Activated naive CD8-positive, alpha-beta T cell treated with anti-CD3 and anti-CD28 coated beads, Interleukin-2, amount 50 U/mL, for 16 hours (primary cell): Measurements from ENCODE around the gene STAT4.
A peak's percentile ranks its signal among the peaks of the same experiment; 100 is the strongest.

Experiments used
- DNase-seq: peaks from one replicate; pipeline ENCODE4 v3.0.0-alpha.2; 2020; ENCODE audit warnings: low read depth, low spot score

The STAT4 gene, protein sequence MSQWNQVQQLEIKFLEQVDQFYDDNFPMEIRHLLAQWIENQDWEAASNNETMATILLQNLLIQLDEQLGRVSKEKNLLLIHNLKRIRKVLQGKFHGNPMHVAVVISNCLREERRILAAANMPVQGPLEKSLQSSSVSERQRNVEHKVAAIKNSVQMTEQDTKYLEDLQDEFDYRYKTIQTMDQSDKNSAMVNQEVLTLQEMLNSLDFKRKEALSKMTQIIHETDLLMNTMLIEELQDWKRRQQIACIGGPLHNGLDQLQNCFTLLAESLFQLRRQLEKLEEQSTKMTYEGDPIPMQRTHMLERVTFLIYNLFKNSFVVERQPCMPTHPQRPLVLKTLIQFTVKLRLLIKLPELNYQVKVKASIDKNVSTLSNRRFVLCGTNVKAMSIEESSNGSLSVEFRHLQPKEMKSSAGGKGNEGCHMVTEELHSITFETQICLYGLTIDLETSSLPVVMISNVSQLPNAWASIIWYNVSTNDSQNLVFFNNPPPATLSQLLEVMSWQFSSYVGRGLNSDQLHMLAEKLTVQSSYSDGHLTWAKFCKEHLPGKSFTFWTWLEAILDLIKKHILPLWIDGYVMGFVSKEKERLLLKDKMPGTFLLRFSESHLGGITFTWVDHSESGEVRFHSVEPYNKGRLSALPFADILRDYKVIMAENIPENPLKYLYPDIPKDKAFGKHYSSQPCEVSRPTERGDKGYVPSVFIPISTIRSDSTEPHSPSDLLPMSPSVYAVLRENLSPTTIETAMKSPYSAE

DNA sequence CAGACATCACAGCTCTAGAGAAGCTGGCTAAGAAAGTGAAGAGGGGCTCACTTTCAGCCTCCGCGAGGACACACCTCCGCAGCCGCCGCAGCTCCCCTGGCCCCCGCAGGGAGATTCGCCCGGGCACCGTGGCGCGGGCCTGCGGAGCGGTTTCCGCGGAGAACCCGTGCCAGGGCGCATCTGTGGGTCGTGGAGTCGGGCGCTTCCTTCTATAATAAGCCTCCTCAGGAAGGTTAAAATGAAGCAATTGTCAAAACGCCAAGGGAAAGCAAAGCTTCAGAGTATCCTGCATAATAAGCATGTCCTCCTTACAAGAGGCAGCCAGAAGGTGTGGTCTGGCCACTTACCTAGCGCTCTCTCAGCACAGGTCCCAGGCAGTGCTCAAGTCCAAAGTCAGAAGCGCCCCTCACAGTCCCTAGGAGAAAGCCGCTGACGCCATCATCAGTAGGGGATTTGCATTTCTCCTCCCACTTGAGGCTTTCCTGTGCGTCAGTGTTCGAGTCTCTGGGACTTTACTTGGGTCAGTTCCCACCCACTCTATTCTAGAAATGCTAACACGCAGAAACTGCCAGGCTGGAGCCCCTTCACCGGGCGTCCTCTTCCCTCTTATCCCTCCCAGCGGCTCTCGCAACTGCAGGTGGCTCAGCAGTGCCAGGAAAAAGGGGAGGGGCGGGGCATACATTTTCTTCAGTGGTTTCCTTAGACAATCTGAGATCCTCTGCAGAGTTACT lies at the start of gene STAT4:
STAT4 (minus strand) TSS at position 395 of the 731 bp plus-strand sequence. CDS start 2,791 bp downstream, outside the sequence.
- DNase-seq, result peak; percentile 40

DNA sequence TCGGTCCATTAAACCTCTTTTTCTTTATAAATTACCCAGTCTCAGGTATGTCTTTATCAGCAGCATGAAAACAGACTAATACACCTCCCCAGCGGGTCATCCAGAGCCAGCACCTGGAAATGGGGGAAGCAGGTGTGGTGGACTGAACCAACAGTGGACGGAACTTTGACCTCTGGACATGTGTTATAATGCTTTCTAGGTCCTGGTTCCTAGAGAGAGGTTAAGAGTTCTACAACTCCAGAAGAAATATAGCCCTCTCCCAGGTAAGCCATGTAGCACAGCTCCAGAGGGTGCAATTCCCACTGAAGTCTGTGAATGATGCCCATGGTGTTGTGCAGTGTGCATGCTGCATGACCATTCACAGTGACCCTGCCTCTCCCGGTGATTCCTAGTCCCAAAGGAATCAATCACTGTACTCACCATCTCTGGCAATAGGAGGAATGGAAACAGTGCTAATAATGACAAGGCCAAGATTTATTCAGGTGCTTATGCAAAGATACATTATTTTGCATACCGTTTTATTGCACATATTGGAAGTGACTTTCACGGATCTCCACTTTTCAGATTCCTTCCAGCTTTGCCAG lies 49.2 kb upstream of the STAT4 start:
- DNase-seq, result no peak

DNA sequence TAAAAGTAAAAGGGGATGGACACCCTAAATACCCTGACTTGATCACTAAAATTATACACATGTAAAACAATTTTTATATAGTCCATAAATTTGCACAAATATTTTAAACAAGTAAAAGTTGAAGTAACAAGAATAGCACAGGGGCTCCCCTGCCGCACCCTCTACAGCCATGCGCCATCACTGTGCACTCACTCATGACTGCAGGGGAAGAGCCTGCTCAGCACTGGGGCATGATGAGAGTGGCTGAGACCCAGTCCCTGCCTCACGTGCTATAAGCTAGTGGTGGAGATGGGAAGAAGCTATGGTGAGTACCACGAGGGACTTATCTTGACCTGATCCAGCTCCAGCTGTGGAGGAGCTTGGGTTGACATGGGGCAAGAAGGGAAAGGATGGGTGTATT lies 47.5 kb upstream of the STAT4 start:
- no peak for DNase-seq

DNA sequence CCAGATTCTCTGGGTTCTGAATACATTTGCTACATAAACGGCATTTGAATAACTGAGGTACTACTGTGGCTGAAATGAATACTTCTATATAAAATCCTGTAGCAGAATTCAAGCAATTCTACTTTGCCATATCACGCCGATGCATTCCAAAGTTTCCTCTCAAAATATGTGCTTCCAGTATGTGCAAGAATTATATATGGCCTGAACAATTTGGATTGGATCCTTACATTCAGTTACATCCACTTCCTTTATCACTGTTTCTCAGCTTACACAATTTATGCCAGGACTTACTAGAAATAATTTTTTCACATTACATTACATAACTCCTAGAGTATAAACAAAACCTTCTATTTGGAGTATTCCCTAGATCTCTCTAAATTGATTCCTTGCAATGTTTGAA lies 46.3 kb upstream of the STAT4 start:
- DNase-seq, result no peak

DNA sequence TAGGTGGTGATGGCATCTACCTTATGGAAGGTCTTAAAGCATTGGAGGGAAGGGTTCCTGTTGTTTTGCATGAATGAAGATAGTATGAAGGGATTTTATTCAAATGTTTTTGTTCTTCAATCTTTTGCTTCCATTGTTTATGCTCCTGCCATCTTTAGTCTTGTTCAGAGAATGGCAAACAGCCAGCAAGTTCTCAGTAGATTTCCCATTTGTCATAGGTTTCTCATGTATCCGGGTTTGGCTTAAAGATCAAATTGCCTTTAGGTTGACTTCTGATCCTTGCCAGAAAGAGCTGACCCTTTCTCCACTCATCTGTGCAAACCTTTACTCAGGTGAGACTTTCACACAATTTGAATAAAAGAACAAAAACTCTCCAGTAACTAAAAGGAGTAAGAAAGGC lies 44.2 kb upstream of the STAT4 start:
- DNase-seq, result no peak

DNA sequence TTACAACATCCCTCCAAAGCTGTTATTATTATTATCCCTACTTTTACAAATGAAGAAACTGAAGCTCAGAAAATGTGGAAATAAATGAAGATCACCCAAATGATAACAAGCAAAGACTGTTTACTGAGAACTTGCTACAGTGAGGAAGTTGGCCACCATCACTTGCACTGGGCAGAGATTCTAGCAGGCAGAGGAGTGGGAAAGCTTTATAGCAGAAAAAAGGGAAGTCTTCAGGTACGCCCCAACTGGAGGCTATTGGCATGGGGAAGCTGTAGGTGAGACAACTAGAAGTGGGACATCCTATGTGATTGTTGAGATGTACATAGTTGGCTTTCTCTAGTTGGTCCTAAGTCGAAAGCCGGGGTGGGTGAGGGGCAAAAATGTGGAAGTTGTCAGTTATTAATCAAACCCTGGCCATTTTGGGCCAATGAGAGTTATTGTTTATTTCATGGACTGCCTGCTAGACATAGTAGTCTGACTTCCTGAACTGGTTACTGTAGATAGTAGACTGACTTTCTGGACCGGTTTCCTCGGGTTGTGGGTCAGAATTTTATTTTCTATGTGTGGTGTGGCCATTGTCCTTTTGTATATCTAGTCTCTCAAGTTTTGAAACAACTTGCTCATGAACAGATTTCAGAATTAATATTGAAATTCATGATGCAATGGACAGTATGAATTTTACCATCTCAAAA lies 40.2 kb upstream of the STAT4 start:
- DNase-seq, result no peak

DNA sequence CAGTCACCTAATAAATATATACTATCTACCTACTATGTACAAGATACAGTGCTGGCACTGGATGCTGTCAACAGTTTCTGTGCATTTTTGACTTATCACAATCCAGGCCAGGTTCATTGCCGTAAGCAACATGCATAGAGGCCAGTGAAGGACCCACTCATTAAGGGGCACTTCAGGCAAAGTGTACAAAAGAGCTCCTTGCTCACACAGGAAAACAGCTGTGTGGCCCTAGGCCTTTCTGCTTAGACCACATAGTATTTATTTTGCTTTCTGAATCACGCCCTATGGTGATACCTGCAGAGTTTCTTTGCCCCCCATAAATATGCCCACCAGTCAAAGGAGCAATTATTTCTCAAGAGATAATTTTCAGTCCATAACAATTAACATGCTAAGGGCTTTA lies 39.6 kb upstream of the STAT4 start:
- no peak for DNase-seq

DNA sequence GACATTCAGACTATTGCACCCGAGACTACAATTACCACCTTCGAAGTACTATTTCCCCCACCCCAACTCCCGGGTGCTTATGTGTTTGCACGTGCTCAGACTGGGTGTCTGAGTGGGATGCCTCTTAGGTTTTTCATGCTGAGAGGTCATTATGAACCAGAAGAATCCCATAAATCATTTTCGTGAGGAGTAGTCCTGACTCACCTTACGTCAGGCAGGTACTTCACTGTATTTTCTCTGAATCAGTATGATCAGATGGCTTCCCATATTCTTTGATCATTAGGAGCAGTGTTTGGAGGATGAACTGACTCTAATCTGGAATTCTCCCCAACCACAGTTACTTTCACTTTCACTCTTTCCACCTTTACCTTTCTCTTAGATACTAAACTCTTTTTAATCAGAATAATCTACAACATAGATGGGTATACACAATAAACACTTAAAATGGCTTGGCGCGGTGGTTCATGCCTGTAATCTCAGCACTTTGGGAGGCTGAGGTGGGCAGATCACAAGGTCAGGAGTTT lies 38.4 kb upstream of the STAT4 start:
- DNase-seq, result no peak

DNA sequence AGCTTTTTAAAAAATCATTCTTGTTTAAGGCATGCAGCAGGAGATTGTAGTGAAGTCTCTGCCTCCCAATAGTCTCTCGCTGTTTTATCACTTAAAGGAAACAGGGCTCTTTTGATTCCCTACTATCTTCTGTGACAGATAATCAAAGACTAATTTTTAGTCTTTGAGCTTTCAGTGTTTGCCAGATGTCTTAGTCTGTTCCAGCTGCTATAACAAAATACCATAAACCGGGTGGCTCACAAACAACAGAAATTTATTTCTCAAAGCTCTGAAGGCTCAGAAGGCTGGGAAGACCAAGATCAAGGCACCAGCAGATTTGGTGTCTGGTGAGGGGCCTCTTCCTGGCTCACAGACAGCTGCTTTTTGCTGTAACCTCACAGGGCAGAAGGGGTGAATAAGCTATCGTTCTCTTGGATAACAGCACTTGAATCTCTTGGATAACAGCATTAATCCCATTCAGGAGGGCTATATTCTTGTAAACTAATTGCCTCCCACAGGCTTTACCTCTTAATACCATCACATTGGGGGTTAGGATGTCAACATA lies 37.8 kb upstream of the STAT4 start:
- DNase-seq, result no peak

DNA sequence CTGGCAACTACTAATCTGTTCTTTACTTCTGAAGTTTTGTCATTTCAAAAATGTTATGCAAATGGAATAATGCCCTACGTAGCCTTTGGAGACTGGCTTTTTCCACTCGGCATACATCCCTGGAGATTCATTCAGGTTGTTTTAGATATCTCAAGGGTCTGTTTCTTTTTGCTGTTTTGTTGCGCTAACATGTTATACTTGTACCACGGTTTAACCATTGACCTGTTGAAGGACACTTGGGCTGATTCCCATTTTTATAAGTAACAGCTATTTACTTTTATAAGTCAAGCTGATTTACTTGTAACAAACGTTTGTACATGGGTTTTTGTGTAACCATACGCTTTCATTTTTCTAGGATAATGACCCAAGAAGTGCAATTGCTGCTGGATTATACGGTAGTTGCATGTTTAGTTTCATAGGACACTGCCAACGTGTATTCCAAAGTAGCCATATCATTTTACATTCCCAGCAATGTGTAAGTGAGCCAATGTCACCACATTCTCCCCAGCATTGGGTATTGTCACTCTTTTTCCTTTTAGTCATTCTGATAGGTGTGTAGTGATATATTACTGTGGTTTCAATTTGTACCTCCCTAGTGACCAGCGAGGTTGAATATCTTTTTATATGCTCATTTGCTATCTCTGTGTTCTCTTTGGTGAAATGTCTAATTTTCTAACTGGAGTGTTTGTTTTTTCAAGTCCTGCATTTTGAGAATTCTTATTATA lies 36.5 kb upstream of the STAT4 start:
- DNase-seq, result no peak

DNA sequence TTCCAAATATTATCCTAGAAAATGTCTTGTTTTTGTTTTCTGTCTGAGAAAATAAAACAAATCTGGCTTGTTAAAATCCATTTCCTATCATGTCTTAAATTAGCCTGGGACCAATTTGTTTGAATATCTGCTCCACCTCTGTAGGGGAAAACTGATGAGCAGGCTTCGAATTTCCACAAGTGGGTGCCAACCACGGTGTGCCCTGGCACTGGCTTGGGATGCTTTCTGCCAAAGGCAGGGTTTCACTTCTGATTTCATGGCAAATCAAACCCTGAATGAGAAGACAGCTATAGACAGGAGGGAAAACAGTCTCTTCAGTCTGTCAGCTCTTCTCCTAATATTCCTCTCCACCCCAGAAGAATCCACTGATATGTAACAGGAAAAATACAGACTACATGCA lies 33.7 kb upstream of the STAT4 start:
- DNase-seq, result no peak

DNA sequence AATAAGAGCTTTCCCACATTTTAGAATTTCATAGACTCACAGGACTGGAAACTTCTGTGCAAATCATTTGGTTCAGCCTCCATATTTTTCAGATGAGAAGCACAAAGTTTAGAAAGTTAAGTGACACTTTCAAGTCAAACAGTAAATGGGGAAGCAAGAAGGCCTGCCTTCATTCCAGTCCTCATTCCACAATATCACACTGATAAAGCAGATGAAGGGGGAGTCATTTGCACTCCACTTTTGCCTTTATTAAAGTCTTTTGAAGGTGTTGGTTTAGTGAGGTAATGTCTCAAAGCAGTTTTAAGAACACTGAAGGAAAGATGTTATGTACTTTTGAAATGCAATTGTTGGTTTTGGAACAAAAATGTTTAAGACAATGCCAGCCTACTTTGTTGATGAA lies 32.7 kb upstream of the STAT4 start:
- no peak for DNase-seq

DNA sequence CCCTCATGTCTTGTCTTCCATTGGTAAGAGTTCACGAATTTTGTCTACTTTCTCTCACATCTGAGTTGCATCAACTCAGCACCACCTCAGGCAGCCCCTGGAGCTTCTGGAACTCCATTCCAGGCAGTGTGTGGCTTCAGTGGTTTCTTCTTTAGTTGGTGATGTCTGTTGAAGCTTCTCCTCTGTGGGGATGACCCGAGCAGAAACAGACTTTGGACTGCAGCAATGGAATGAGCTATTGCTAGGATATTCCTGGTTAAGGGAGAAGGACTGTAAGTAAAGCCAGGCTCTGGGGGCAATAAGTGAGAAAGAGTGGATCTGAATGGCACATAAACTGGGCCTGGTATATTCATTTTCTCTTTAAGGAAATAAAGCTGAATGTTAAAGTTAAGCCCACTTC lies 32.3 kb upstream of the STAT4 start:
- DNase-seq, result no peak

DNA sequence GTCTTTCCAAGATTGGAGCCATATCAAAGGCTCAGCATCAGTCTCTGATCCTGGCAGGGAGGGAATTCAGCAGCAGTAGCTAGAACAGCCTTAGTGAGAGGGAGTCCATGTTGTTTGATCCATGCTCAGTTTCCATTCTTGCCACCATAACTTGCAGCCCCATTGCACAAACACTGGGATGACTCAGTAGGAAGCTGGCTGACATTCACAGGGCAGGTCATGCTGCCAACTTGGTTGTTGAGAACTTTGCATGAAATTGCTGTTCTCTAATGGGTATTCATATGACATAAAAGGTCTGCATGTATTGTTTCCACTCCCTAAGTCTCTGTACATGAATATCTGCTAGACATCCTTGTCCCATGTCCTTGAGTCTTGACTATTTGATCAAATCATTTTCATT lies 29.9 kb upstream of the STAT4 start:
- DNase-seq, result no peak

DNA sequence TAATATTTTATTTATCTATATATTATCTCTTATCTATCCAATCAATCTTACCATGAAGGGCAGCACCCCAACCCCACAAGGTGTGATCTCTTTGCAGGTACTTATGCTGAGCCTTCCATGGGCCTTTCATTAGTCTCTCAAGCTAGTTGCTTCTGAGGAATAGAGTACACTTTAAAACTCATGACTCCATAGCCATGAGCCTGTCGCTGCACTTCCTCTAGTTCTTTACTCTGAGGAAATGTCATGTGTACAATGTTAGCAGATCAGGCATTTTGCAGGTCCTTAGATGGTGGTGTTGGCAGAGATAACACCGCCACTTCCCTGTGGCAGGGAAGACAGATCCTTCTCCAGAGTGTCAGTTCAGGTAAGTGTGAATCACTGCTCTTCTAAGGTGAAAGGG lies 29.5 kb upstream of the STAT4 start:
- no peak for DNase-seq

DNA sequence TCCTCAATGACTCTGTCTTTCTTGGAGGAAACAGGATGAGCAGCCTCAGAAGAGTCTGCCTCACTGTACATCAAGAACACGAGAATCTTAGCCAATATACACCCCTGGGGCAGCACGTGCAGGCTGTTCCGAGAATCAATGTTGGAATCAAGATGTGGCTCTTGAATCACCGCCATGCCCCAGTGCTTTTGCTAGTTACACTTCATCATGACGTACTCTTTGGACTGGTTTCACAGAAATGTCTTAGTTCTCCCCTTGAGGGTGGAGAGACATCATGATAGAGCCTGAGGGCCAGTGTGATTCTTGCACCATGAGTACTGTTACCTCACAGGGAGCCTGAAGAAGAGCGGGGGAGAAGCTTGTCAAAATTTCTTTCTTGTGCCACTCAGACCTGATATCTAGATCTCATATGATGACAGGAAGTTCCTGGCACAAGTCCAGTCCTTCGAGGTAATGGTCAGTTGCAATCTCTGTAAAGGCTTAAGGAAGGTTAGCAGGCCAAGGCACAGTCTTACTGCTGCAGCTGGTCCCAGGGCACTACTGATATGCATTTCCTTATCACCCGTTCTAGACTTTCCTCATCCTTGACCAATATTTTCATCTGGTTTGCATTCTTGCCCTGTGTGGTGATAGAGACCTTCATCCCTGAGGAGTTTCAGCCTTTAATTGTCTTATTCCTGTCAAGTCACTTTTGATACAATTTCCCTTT lies 28.2 kb upstream of the STAT4 start:
- no peak for DNase-seq

DNA sequence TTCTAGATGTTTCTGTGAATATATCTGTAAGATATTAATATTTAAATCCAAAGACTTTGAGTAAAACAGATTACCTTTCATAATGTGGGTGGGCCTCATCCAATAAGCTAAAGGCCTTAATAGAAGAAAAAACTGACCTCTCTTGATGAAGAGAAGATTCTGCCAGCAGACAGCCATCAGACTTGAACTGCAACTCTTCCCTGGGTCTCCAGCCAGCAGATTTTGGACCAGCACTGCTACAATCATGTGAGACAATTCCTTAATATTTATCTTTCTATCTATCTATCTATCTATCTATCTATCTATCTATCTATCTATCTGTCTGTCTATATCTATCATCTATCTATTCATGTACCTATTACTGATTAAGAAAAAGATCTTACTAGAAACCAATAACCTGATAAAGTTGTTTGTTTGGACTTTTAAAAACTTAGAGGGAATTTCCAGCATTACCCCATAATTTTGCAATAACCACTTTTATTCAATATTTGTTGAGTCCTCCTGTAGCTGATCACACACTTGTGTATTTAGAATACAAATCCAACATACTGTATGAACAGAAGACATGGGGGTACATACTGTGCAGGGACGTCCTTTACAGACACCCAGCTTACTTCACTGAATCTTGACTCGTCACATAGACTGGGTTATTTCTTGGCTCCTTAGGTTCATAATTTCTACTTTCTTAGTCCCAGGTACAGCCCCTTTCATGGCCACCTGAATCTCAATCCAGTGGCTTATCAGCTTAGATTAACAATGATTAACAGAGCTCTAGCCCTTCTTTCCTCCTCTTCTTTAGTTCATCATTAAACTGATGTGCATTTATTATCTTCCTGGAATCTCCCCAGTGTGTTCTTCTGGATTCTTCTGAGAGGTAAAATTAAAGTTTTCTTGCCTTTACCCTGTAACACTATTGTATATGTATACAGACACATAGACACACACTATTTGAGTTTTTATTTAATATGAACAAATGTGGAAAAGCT lies 27.2 kb upstream of the STAT4 start:
- no peak for DNase-seq

DNA sequence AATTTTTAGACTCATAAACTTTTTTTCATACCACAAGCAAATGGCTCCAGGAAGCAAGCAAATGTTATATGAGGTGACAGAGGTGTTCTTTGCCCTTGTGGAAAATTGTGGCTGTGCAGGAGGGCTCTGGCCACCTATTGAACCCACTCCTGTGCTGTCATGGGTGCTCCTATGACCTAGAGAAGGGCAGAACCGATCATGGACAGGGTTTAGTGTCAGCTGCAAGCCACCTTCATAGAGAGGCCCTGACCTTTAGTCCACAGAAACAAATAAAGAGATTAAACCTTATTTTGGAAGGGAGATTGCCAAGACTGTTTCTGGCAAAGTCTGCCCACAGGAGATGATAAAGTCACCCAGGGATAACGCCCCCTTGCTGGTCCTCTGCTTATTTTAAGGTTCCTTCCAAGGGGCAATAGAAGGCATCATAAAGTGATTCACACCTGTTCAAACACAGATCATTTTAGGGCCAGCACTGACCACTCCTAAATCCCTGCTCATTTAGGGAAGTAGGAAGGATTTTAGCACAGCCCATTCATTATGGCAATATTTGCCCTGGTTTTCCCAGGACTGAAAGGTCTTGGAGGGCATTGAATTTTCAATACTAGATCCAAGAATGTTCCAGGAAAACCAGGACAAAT lies 26.1 kb upstream of the STAT4 start:
- no peak for DNase-seq
